Naive thymus-derived CD8-positive, alpha-beta T cell (primary cell): ENCODE results near the gene GK. TPM values are rescaled to one million over a fixed set of nuclear protein-coding genes. Genes with fewer than 3 reads are reported as not detected.
A peak's percentile ranks its signal among the peaks of the same experiment; 100 is the strongest.
"Not testable (repeated sequence)": the region's sequence is repeated elsewhere in the genome, so short reads cannot be mapped to it uniquely, and the experiment has no call there.

Experiments used
- ATAC-seq, 2 donors: fragments of 150-1000 bp; cut with Tn5 transposase in 1 of 2; sonication (Bioruptor Pico), chemical (Tn5 transposase) in 1 of 2; 1 replicate in 1 of 2; 2 replicates in 1 of 2; pipeline ENCODE4 v1.10.0; 2021; ENCODE audit warnings: mild to moderate bottlenecking in 2 of 2, moderate library complexity in 2 of 2
- POLR2A ChIA-PET: fragments of 350-600 bp; sonication (Branson Sonifier 250); formaldehyde crosslinking; loops from one replicate; lab custom pipeline; 2021; ENCODE audit warnings: antibody characterized with exemption; lab: Charles Lee
- DNase-seq, 10 donors: peaks; one replicate each; pipeline versions ENCODE4 v3.0.0 to v3.0.0-alpha.2; 2020 to 2022
- H3K27ac Mint-ChIP-seq, 10 donors: one replicate each; pipeline ENCODE4 v1.8.0; 2020 to 2022; ENCODE audit warnings: mild to moderate bottlenecking in 10 of 10, mixed read lengths in 10 of 10, moderate library complexity in 4 of 10, inconsistent platforms in 1 of 10
- H3K27me3 Mint-ChIP-seq, 5 donors: one replicate each; pipeline ENCODE4 v1.8.0; 2021 to 2022; ENCODE audit warnings: mixed read lengths in 5 of 5
- H3K36me3 Mint-ChIP-seq, 3 donors: one replicate each; pipeline ENCODE4 v1.8.0; 2020 to 2022; ENCODE audit warnings: mixed read lengths in 3 of 3, mild to moderate bottlenecking in 2 of 3, inconsistent platforms in 1 of 3
- H3K4me1 Mint-ChIP-seq, 4 donors: one replicate each; pipeline ENCODE4 v1.8.0; 2021 to 2022; ENCODE audit warnings: mixed read lengths in 4 of 4
- H3K4me3 Mint-ChIP-seq, 10 donors: one replicate each; pipeline ENCODE4 v1.8.0; 2020 to 2022; ENCODE audit warnings: mild to moderate bottlenecking in 10 of 10, mixed read lengths in 10 of 10, moderate library complexity in 6 of 10, inconsistent platforms in 1 of 10
- H3K9me3 Mint-ChIP-seq, 9 donors: one replicate each; pipeline ENCODE4 v1.8.0; 2020 to 2022; ENCODE audit warnings: mixed read lengths in 9 of 9, mild to moderate bottlenecking in 3 of 9, inconsistent platforms in 1 of 9, moderate library complexity in 1 of 9
- polyA plus RNA-seq, 3 donors: library from polyadenylated mRNA; unstranded; fragments of 300-500 nt; fragmentation: Illumina TruSeq; gene quantifications; one replicate each; pipeline ENCODE4 v1.2.3, GENCODE V29; 2021
- total RNA-seq, 8 experiments: library from RNA in 2 of 8; stranded (reverse) in 2 of 8; gene quantifications; one replicate each; pipeline ENCODE4 v1.2.3 and lab custom pipeline; 2021 to 2026

GK gene
- total and polyA plus RNA-seq, 5 experiments from 2014 or later, result 2.0 to 4.5 (median 3.4) TPM

DNA sequence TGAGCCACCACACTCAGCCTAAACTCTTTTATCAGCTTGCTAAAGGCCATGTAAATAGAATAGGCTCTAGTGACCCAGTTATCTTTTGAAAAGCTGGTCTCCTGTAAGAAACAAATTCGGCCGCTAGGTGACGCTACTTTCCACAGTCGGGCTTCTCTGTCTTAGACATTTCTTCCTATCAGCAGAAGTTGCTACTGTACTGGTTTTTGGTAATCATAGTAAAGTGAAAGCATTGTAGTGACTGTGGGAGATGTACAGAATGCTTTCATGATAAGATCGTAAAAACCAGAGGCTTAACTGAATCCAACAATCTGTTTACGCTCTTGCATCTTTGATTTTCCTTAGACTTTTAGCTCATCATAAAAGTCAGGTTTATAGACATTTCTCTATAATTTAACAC lies 82.6 kb downstream of the GK start:
- no peaks in the 10 kb centered on the region for H3K27me3 Mint-ChIP-seq
- no peak overlapping the region for H3K27ac Mint-ChIP-seq
- DNase-seq (peak; percentile 35 to 77 (median 52)), ATAC-seq (peak; percentile 66 to 77)
- POLR2A ChIA-PET, result no interaction called here
- peaks cover 0 to 6% (median under 1%) of the 10 kb centered on the region in 4 donors for H3K4me1 Mint-ChIP-seq
- H3K9me3 Mint-ChIP-seq, result no peaks in the 10 kb centered on the region
- H3K4me3 Mint-ChIP-seq, result peak overlapping the region in 4 of 10 donors; percentile 10 to 36 (median 26)
- H3K36me3 Mint-ChIP-seq, result no peaks in the 10 kb centered on the region

DNA sequence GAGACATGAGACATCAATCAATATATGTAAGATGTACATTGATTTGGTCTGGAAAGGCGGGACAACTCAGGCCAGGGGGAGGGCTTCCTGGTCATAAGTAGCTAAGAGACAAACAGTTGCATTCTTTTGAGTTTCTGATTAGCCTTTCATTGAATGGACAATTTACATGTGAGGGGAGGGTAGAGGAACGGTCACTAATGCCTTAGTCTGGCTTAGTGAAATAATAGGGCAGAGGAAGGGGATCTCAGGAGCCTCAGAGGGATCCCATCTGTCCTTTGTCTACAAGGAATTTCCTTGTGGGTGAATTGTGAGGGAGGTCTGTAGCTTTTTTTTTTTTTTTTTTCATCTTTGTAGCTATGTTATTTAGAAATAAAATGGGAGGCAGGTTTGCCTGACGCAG lies 88.3 kb downstream of the GK start:
- POLR2A ChIA-PET, result no interaction called here
- ATAC-seq, result no peak
- H3K4me3 Mint-ChIP-seq, result no peak overlapping the region
- H3K4me1 Mint-ChIP-seq, result no peaks in the 10 kb centered on the region
- H3K9me3 Mint-ChIP-seq, result no peaks in the 10 kb centered on the region
- no peaks in the 10 kb centered on the region for H3K27me3 Mint-ChIP-seq
- H3K27ac Mint-ChIP-seq, result no peak overlapping the region
- DNase-seq, result no peak
- no peaks in the 10 kb centered on the region for H3K36me3 Mint-ChIP-seq

DNA sequence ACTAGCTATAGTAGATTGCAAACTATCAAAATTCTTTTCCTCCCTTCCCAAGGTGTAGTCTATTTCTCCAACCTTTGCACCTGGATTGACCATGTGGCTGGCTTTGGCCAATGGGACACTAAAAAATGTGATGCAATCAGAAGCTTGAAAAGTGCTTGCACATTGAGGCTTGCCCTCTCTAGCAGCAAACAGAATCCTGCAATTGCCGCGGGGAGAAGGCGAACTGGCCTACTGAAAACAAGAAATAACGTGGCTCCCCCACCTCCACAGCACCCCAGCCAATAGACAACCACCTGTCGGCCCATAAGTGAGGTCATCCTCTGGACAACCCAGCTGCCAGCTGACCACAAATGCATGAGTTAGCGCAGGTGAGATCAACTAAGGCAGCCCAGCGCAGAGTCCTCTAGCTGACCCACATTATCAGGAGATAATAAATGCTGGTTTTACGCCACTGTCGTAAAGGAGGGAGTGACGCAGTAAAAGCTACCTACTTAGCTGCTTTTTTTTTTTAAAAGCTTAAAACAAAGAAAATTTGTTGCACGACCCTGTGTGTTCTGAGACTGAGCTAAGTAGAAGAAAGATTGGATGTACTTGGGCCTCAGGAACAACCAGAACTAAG lies 95.2 kb downstream of the GK start:
- H3K9me3 Mint-ChIP-seq, result no peaks in the 10 kb centered on the region
- H3K36me3 Mint-ChIP-seq, result no peaks in the 10 kb centered on the region
- no peaks in the 10 kb centered on the region for H3K4me1 Mint-ChIP-seq
- POLR2A ChIA-PET, result no interaction called here
- H3K27me3 Mint-ChIP-seq, result no peaks in the 10 kb centered on the region
- ATAC-seq (no peak), DNase-seq (no peak)
- no peak overlapping the region for H3K4me3 Mint-ChIP-seq
- H3K27ac Mint-ChIP-seq, result no peak overlapping the region

DNA sequence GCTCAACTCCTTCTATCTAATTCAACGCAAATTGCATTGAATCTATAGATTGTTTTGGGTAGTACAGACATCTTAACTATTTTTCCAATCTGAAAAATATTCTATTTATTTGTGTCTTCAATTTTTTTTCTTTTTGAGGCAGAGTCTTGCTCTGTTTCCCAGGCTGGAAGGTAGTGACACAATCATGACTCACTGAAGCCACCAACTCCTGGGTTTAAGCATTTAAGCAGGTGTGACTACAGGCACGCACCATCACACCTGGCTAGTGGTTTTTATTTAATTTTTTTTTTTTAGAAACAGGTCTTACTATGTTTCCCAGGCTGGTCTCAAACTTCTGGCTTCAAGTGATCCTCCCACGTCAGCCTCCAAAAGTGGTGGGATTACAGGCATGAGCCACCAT lies 98.3 kb downstream of the GK start:
- no peaks in the 10 kb centered on the region for H3K36me3 Mint-ChIP-seq
- no peak overlapping the region for H3K4me3 Mint-ChIP-seq
- no peaks in the 10 kb centered on the region for H3K27me3 Mint-ChIP-seq
- H3K9me3 Mint-ChIP-seq, result no peaks in the 10 kb centered on the region
- H3K27ac Mint-ChIP-seq, result no peak overlapping the region
- ATAC-seq, result no peak
- no peak for DNase-seq
- POLR2A ChIA-PET, result no interaction called here
- H3K4me1 Mint-ChIP-seq, result no peaks in the 10 kb centered on the region

DNA sequence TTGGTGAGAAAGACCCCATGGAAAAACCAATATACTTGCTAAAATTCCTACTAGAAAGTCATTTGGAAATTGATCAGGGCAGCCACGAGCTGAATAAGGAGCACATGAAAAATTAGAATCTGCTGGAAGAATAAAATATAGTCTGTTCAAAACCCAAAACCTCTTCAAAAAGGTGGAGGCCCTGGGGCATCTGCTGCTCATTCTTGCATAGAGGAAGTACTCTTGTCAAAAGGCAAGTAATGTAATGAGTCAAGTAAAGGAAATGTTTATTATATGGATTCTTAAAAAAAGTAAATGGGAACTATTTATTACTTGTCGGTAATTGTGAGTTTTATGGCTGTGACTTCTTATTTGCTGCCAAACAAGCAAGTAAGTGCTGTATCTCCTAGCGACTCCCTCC lies 109.5 kb downstream of the GK start:
- Mint-ChIP-seq H3K4me1 (no peaks in the 10 kb centered on the region), H3K27ac (no peak overlapping the region), H3K4me3 (no peak overlapping the region), H3K36me3 (no peaks in the 10 kb centered on the region), H3K9me3 (peaks cover 0 to 6% (median 0%) of the 10 kb centered on the region in 9 donors), H3K27me3 (no peaks in the 10 kb centered on the region)
- DNase-seq (no peak), ATAC-seq (no peak)
- POLR2A ChIA-PET, result no interaction called here

DNA sequence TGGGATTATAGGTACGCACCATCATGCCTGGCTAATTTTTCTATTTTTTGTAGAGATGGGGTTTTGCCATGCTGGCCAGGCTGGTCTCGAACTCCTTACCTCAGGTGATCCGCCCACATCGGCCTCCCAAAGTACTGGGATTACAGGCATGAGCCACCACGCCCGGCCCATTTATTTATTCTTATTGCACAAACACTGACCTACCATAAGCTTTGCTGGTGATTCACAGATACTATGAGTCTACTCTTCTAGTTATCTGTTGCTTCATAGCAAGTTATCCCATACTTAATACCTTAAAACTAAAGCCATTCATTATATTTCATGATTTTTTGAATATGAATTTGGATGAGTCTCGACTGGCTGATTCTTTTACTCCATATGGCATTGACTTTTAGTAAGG lies 120.5 kb downstream of the GK start:
- H3K27me3 Mint-ChIP-seq, H3K4me1 Mint-ChIP-seq, DNase-seq, H3K27ac Mint-ChIP-seq, ATAC-seq, H3K4me3 Mint-ChIP-seq, H3K36me3 Mint-ChIP-seq, H3K9me3 Mint-ChIP-seq, POLR2A ChIA-PET: not testable (repeated sequence)

DNA sequence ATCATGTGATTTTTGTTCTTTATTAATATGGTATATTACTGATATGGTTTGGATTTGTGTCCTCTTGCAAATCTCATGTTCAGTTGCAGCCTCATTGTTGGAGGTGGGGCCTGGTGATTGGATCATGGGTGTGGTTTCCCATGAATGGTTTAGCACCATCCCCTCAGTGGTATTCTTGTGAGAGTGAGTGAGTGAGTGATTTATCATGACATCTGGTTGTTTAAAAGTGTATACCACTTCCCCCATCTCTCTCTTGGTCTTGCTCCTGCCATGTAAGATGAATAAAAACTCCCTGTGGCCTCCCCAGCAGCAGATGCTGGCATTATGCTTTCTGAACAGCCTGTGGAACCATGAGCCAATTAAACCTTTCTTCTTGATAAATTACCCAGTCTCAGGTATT lies 124.4 kb downstream of the GK start:
- H3K9me3 Mint-ChIP-seq, result peaks cover 0 to 6% (median 0%) of the 10 kb centered on the region in 9 donors
- H3K4me1 Mint-ChIP-seq, result no peaks in the 10 kb centered on the region
- H3K4me3 Mint-ChIP-seq, result no peak overlapping the region
- H3K27me3 Mint-ChIP-seq, result peaks cover 0 to 3% (median 0%) of the 10 kb centered on the region in 5 donors
- peaks cover 0 to 5% (median 0%) of the 10 kb centered on the region in 3 donors for H3K36me3 Mint-ChIP-seq
- peak overlapping the region in 1 of 10 donors; percentile 24 for H3K27ac Mint-ChIP-seq
- DNase-seq (no peak), ATAC-seq (no peak)
- POLR2A ChIA-PET, result no interaction called here

DNA sequence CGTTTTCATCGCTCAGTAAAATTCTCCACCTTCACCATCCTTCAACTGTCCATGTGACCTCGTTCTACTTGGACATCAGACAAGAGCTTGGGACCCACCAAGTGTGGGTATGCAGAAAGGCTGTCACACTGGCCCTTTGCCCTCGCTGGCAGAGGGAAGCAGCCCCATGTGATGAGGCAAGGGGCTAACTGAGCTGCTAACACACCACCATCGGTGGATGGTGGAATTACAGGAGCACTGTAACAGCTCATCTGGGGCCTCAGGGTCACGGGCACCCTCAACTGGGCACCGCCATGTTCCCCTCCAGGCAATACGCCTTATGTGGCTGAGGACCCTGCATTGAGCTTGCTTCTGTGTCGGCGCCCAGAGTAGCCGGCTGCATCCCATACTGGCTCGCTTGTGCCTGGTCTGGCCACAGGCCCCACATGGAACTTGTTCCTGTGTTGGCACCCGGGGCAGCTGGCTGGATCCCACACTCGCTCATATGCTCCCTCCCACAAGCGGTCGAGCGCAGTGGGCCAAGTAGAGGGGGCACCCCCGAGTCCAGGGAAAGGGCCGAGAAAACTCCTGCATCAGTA lies 126.3 kb downstream of the GK start:
- ATAC-seq (no peak), DNase-seq (no peak)
- peaks cover 0 to 5% (median 0%) of the 10 kb centered on the region in 9 donors for H3K9me3 Mint-ChIP-seq
- no peak overlapping the region for H3K4me3 Mint-ChIP-seq
- H3K27ac Mint-ChIP-seq, result no peak overlapping the region
- peaks cover 0 to 5% (median 0%) of the 10 kb centered on the region in 3 donors for H3K36me3 Mint-ChIP-seq
- peaks cover 0 to 3% (median 0%) of the 10 kb centered on the region in 5 donors for H3K27me3 Mint-ChIP-seq
- H3K4me1 Mint-ChIP-seq, result no peaks in the 10 kb centered on the region
- POLR2A ChIA-PET, result no interaction called here

Other genes starting within 250 kb of the GK start
- 1 to 10 TPM; 1.7 to 1.8 TPM for gene TASL, start 75.7 kb upstream of the GK start, total RNA-seq
- 1 to 10 TPM; 1.1 to 2.9 (median 2.3) TPM for gene TASL, start 75.7 kb upstream of the GK start, polyA plus RNA-seq
- gene TAB3, start 235.8 kb downstream of the GK start, total RNA-seq, result 10 to 100 TPM; 22.6 to 25.0 TPM
- gene TAB3, start 235.8 kb downstream of the GK start, polyA plus RNA-seq, result 1 to 10 TPM; 5.5 to 6.0 (median 5.6) TPM